ENCODE data around the gene TSTD2.
"Not testable (repeated sequence)": the region's sequence is repeated elsewhere in the genome, so short reads cannot be mapped to it uniquely, and the experiment has no call there.

GRCh38 chr9:97586909-97587308, 46.3 kb downstream of the TSTD2 start:
- TF ChIP-seq CTCF, POLR2A (IDR thresholded peaks at IDR 0.05): not testable (repeated sequence)

Measured in esophagus squamous epithelium (tissue), 4 donors.